ENCODE data around the gene MCCD1.

The MCCD1 gene

DNA sequence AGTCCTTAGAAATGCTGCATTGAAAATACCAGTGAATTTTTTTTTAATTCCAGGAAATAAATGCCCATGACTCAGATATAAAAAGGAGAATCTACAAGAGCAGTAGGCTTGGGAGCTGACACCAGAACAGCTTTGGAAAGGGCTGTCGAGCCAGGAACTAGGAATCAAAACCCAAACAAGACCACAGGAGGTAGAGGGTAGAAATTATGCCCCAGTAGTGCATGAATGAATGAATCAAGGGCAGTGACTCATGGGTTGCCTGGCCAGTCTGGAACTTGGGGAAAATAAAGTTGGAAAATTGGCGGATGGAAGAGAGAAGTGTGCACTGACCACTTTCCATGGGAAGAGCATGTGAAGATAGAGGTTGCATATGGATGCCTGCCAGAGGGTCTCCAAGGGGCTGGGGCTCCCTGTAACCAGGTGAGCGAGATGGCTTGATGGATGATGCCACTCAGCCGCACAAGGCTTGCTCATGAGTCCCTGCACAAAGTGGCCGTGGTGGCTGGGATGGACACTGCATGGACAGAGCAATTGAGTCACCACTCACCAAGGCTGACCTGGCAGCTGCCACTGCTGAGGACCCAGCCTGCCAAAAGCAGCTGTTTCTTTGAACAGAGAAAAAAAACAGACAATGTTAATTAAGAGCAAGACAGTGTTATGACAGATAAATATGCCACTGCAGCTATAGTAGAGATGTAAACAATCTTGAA is 15.2 kb upstream of the MCCD1 start:
- no peaks in the 10 kb centered on the region for H3K36me3 ChIP-seq (ENCODE audit: control insufficient read depth in 2 of 2, insufficient read depth in 2 of 2, low read length in 2 of 2)
- no peak overlapping the region for H3K9ac ChIP-seq (ENCODE audit: low read length in 2 of 2)
- H3K27me3 ChIP-seq (ENCODE audit: control insufficient read depth in 1 of 2, insufficient read depth in 2 of 2, low read length in 2 of 2), result peaks cover 3 to 7% of the 10 kb centered on the region in 2 donors
- no peak overlapping the region for H3K27ac ChIP-seq (ENCODE audit: low read length)
- peaks cover 0 to 2% of the 10 kb centered on the region in 2 donors for H3K9me3 ChIP-seq (ENCODE audit: control insufficient read depth in 2 of 2, low read length in 2 of 2)
- H3K4me1 ChIP-seq (ENCODE audit: control insufficient read depth, insufficient read depth, low read length), result no peaks in the 10 kb centered on the region
- H3K4me3 ChIP-seq (ENCODE audit: low read length in 2 of 2), result no peak overlapping the region

GRCh38 chr6:31521835-31522234 is 6.9 kb upstream of the MCCD1 start:
- no peaks in the 10 kb centered on the region for H3K27me3 ChIP-seq (ENCODE audit: control insufficient read depth in 1 of 2, insufficient read depth in 2 of 2, low read length in 2 of 2)

GRCh38 chr6:31525553-31525931 is 3.2 kb upstream of the MCCD1 start:
- Histone ChIP-seq H3K4me3 (ENCODE audit: low read length in 2 of 2) (no peak overlapping the region), H3K27me3 (ENCODE audit: control insufficient read depth in 1 of 2, insufficient read depth in 2 of 2, low read length in 2 of 2) (no peaks in the 10 kb centered on the region), H3K36me3 (ENCODE audit: control insufficient read depth in 2 of 2, insufficient read depth in 2 of 2, low read length in 2 of 2) (peaks cover 8 to 10% of the 10 kb centered on the region in 2 donors), H3K9me3 (ENCODE audit: control insufficient read depth in 2 of 2, low read length in 2 of 2) (no peaks in the 10 kb centered on the region), H3K9ac (ENCODE audit: low read length in 2 of 2) (no peak overlapping the region), H3K4me1 (ENCODE audit: control insufficient read depth, insufficient read depth, low read length) (no peaks in the 10 kb centered on the region), H3K27ac (ENCODE audit: low read length) (no peak overlapping the region)

More at GRCh38 chr6:31521835-31522234, 6.9 kb upstream of the MCCD1 start:
- no peaks in the 10 kb centered on the region for H3K4me1 ChIP-seq (ENCODE audit: control insufficient read depth, insufficient read depth, low read length)
- no peaks in the 10 kb centered on the region for H3K36me3 ChIP-seq (ENCODE audit: control insufficient read depth in 2 of 2, insufficient read depth in 2 of 2, low read length in 2 of 2)
- H3K4me3 ChIP-seq (ENCODE audit: low read length in 2 of 2), result no peak overlapping the region
- H3K9me3 ChIP-seq (ENCODE audit: control insufficient read depth in 2 of 2, low read length in 2 of 2), result no peaks in the 10 kb centered on the region
- no peak overlapping the region for H3K9ac ChIP-seq (ENCODE audit: low read length in 2 of 2)
- no peak overlapping the region for H3K27ac ChIP-seq (ENCODE audit: low read length)

- no peak overlapping the region for H3K9ac ChIP-seq (ENCODE audit: low read length in 2 of 2)
- no peaks in the 10 kb centered on the region for H3K4me1 ChIP-seq (ENCODE audit: control insufficient read depth, insufficient read depth, low read length)
- no peaks in the 10 kb centered on the region for H3K27me3 ChIP-seq (ENCODE audit: control insufficient read depth in 1 of 2, insufficient read depth in 2 of 2, low read length in 2 of 2)
- H3K27ac ChIP-seq (ENCODE audit: low read length), result no peak overlapping the region
- peaks cover 13 to 15% of the 10 kb centered on the region in 2 donors for H3K36me3 ChIP-seq (ENCODE audit: control insufficient read depth in 2 of 2, insufficient read depth in 2 of 2, low read length in 2 of 2)
- no peaks in the 10 kb centered on the region for H3K9me3 ChIP-seq (ENCODE audit: control insufficient read depth in 2 of 2, low read length in 2 of 2)
- H3K4me3 ChIP-seq (ENCODE audit: low read length in 2 of 2), result no peak overlapping the region
These were observed 2.7 kb upstream of the MCCD1 start for GRCh38 chr6:31525932-31526591.

- Histone ChIP-seq H3K4me1 (ENCODE audit: control insufficient read depth, insufficient read depth, low read length) (no peaks in the 10 kb centered on the region), H3K9ac (ENCODE audit: low read length in 2 of 2) (no peak overlapping the region), H3K27me3 (ENCODE audit: control insufficient read depth in 1 of 2, insufficient read depth in 2 of 2, low read length in 2 of 2) (no peaks in the 10 kb centered on the region)
These were observed 420 bp upstream of the MCCD1 start for GRCh38 chr6:31528307-31528777.

DNA sequence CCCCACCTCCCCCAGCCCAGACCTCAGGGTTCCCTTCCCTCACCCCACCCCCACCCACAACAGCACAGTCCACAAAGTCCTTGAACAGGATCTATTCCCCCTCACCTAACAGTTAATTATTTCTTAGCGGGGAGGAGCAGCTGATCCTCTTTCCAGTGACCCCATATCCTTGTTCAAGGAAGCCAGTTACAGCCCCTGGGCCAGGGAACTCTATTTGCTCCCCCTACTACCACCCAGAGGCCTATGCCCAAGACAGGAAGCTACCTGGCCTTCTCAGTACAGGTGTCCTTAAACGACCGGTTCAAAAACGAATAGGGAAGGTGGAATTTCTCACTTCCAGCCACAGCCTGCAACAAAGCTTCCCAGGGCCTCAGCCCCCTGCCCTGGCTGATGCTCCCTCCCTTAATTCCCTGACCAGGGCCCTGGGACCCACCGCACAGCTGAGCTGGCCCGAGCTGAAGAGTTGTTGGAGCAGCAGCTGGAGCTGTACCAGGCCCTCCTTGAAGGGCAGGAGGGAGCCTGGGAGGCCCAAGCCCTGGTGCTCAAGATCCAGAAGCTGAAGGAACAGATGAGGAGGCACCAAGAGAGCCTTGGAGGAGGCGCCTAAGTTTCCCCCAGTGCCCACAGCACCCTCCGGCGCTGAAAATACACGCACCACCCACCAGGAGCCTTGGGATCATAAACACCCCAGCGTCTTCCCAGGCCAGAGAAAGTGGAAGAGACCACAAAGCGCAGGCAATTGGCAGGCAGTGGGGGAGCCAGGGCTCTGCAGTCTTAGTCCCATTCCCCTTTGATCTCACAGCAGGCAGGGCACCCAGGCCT is 778 bp downstream of the MCCD1 start:
- no peak overlapping the region for H3K27ac ChIP-seq (ENCODE audit: low read length)

More at GRCh38 chr6:31528307-31528777, 420 bp upstream of the MCCD1 start:
- Histone ChIP-seq H3K27ac (ENCODE audit: low read length) (no peak overlapping the region), H3K36me3 (ENCODE audit: control insufficient read depth in 2 of 2, insufficient read depth in 2 of 2, low read length in 2 of 2) (peaks cover 24 to 35% of the 10 kb centered on the region in 2 donors), H3K4me3 (ENCODE audit: low read length in 2 of 2) (no peak overlapping the region), H3K9me3 (ENCODE audit: control insufficient read depth in 2 of 2, low read length in 2 of 2) (no peaks in the 10 kb centered on the region)

DNA sequence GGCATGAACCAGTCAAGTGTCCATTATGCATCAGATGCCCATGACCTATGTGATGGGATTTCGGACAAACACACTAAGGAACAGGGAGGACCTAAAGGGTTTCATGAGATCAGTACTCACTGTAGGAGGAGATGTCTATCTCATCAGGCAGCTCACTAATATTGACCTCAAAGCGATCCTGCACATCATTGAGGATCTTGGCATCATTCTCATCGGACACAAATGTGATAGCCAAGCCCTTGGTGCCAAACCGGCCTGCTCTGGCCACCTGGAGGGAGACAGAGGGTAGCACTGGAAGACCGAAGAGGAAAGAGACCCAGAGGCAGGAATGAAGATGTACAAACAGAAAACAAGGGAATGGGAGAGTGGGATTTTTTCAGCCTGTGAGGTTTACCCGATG is 1.9 kb downstream of the MCCD1 start:
- H3K27me3 ChIP-seq (ENCODE audit: control insufficient read depth in 1 of 2, insufficient read depth in 2 of 2, low read length in 2 of 2), result no peaks in the 10 kb centered on the region
- H3K36me3 ChIP-seq (ENCODE audit: control insufficient read depth in 2 of 2, insufficient read depth in 2 of 2, low read length in 2 of 2), result peaks cover 45 to 57% of the 10 kb centered on the region in 2 donors
- H3K4me1 ChIP-seq (ENCODE audit: control insufficient read depth, insufficient read depth, low read length), result no peaks in the 10 kb centered on the region
- H3K4me3 ChIP-seq (ENCODE audit: low read length in 2 of 2), result no peak overlapping the region
- H3K9me3 ChIP-seq (ENCODE audit: control insufficient read depth in 2 of 2, low read length in 2 of 2), result no peaks in the 10 kb centered on the region
- no peak overlapping the region for H3K27ac ChIP-seq (ENCODE audit: low read length)
- H3K9ac ChIP-seq (ENCODE audit: low read length in 2 of 2), result no peak overlapping the region

More for the DNA sequence above, 778 bp downstream of the MCCD1 start:
- Histone ChIP-seq H3K36me3 (ENCODE audit: control insufficient read depth in 2 of 2, insufficient read depth in 2 of 2, low read length in 2 of 2) (peaks cover 33 to 46% of the 10 kb centered on the region in 2 donors), H3K4me1 (ENCODE audit: control insufficient read depth, insufficient read depth, low read length) (no peaks in the 10 kb centered on the region), H3K27me3 (ENCODE audit: control insufficient read depth in 1 of 2, insufficient read depth in 2 of 2, low read length in 2 of 2) (no peaks in the 10 kb centered on the region), H3K9ac (ENCODE audit: low read length in 2 of 2) (no peak overlapping the region), H3K9me3 (ENCODE audit: control insufficient read depth in 2 of 2, low read length in 2 of 2) (no peaks in the 10 kb centered on the region), H3K4me3 (ENCODE audit: low read length in 2 of 2) (no peak overlapping the region)

- H3K36me3 ChIP-seq (ENCODE audit: control insufficient read depth in 2 of 2, insufficient read depth in 2 of 2, low read length in 2 of 2), result peaks cover 50 to 63% of the 10 kb centered on the region in 2 donors
- H3K4me1 ChIP-seq (ENCODE audit: control insufficient read depth, insufficient read depth, low read length), result no peaks in the 10 kb centered on the region
- no peaks in the 10 kb centered on the region for H3K9me3 ChIP-seq (ENCODE audit: control insufficient read depth in 2 of 2, low read length in 2 of 2)
- no peak overlapping the region for H3K4me3 ChIP-seq (ENCODE audit: low read length in 2 of 2)
- no peaks in the 10 kb centered on the region for H3K27me3 ChIP-seq (ENCODE audit: control insufficient read depth in 1 of 2, insufficient read depth in 2 of 2, low read length in 2 of 2)
- no peak overlapping the region for H3K9ac ChIP-seq (ENCODE audit: low read length in 2 of 2)
- no peak overlapping the region for H3K27ac ChIP-seq (ENCODE audit: low read length)
These were observed 2.4 kb downstream of the MCCD1 start for GRCh38 chr6:31531162-31531561.

DNA sequence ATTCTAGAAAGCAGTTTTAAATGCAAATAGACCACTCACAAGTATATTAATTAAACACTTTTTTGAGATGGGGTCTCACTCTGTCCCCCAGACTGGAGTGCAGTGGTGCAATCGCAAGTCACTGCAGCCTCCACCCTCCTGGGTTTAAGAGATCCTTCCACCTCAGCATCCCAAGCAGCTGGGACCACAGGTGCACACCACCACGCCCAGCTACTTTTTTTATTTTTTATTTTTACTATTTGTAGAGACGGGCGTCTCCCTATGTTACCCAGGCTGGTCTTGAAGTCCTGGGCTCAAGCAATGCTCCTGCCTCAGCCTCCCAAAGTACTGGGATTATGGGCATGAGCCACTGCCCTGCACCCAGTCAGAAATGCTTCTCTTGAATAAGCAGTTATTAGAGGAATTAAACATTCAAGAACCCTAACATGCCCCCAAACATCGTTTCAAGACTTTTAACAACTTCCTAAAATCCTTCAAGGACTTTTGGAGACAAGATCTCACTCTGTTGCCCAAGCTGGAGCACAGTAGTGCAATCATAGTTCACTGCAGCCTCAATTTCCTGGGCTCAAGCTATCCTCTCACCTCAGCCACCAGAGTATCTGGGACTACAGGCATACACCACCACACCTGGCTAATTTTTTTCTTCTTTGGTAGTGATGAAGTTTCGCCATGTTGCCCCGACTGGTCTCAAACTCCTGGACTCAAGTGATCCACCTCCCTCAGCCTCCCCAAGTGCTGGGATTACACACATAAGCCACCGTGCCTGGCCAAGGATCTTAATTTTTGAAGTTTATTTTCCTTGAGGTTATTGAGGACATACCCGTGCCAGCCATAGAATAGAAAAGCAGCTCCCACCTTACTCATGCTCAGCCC is 3.2 kb downstream of the MCCD1 start:
- no peak overlapping the region for H3K9ac ChIP-seq (ENCODE audit: low read length in 2 of 2)
- H3K4me3 ChIP-seq (ENCODE audit: low read length in 2 of 2), result no peak overlapping the region
- H3K27me3 ChIP-seq (ENCODE audit: control insufficient read depth in 1 of 2, insufficient read depth in 2 of 2, low read length in 2 of 2), result no peaks in the 10 kb centered on the region
- H3K4me1 ChIP-seq (ENCODE audit: control insufficient read depth, insufficient read depth, low read length), result no peaks in the 10 kb centered on the region
- peaks cover 55 to 68% of the 10 kb centered on the region in 2 donors for H3K36me3 ChIP-seq (ENCODE audit: control insufficient read depth in 2 of 2, insufficient read depth in 2 of 2, low read length in 2 of 2)
- no peaks in the 10 kb centered on the region for H3K9me3 ChIP-seq (ENCODE audit: control insufficient read depth in 2 of 2, low read length in 2 of 2)
- no peak overlapping the region for H3K27ac ChIP-seq (ENCODE audit: low read length)

All from stomach smooth muscle (tissue), 2 donors.